Activated T-cell treated with anti-CD3 and anti-CD28 coated beads, Interleukin-2, amount 50 U/mL, for 72 hours (primary cell): ENCODE results near the gene XYLT2. TPM values are rescaled to one million over a fixed set of nuclear protein-coding genes. Genes with fewer than 3 reads are reported as not detected.
A peak's percentile ranks its signal among the peaks of the same experiment; 100 is the strongest.

Experiments used
- ATAC-seq, 2 donors: fragments of 150-1000 bp; cut with Tn5 transposase; replicated peaks in 1 of 2; 2 replicates each; pipeline ENCODE4 v1.10.0; 2021; ENCODE audit warnings: moderate library complexity in 2 of 2, mild to moderate bottlenecking in 1 of 2
- DNase-seq, 2 donors: peaks; one replicate each; pipeline ENCODE4 v3.0.0; 2021 to 2022; ENCODE audit warnings: mixed read lengths in 1 of 2
- H3K27ac Mint-ChIP-seq: one replicate; pipeline ENCODE4 v1.8.0; 2022; ENCODE audit warnings: mild to moderate bottlenecking, moderate library complexity, mixed read lengths
- H3K27me3 Mint-ChIP-seq: one replicate; pipeline ENCODE4 v1.8.0; 2022; ENCODE audit warnings: low read depth, mixed read lengths
- H3K36me3 Mint-ChIP-seq, 2 donors: one replicate each; pipeline ENCODE4 v1.8.0; 2022; ENCODE audit warnings: mixed read lengths in 2 of 2, mild to moderate bottlenecking in 1 of 2; ENCODE audit not compliant: insufficient read depth in 2 of 2
- H3K4me1 Mint-ChIP-seq: one replicate; pipeline ENCODE4 v1.8.0; 2022; ENCODE audit warnings: low read depth, mixed read lengths
- H3K4me3 Mint-ChIP-seq, 2 donors: one replicate each; pipeline ENCODE4 v1.8.0; 2022; ENCODE audit warnings: mild to moderate bottlenecking in 2 of 2, mixed read lengths in 2 of 2, moderate library complexity in 2 of 2
- H3K9me3 Mint-ChIP-seq, 2 donors: one replicate each; pipeline ENCODE4 v1.8.0; 2022; ENCODE audit warnings: mixed read lengths in 2 of 2
- total RNA-seq, 2 donors: library from RNA; stranded (reverse); gene quantifications; one replicate each; pipeline ENCODE4 v1.2.3, GENCODE V29; 2022

The XYLT2 gene
- total RNA-seq, 2 donors from 2014 or later = 24.2 to 43.8 TPM

DNA sequence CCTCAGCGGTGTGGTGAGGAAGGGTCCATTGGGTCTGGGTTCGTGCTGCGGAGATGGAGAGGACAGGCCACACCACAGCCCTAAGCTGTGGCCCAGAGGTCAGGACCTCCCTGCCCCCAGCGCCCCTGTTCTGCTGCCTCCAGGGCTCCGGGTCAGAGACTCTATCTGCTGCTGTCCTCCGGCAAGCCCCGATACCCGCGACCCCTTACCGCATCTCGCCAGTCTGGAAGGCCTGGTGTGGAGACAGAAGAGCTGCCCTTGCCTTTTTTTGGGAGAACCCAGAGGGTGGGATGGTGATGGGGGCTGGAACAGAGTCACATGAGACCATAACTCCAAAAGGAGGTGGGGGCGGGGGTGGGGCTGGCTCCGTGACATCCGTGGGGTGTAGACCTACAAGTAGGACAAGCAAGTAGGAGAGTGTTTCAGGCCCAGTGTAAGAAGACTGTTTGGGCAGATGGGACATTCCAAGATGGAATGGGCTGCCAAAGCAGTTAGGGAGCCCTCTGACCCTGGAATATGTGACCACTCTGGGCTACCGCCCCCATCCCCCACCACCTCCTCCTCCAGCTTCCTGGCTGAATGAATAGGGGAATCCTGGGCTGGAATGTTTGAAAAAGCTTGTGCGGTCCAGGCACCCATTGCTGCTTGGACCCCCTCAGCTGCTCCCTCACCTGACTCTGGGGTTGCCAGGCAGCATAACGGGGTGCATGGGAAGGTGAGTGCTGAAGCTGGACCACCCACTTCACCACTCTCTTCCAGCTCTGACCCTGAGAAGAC, 1.4 kb downstream of the XYLT2 start:
- peak overlapping the region; percentile 88 to 97 for H3K4me3 Mint-ChIP-seq
- H3K9me3 Mint-ChIP-seq = no peaks in the 10 kb centered on the region
- ATAC-seq = no peak
- H3K36me3 Mint-ChIP-seq = peaks cover 0 to 1% of the 10 kb centered on the region in 2 donors
- H3K27me3 Mint-ChIP-seq = no peaks in the 10 kb centered on the region
- peak overlapping the region; percentile 66 for H3K27ac Mint-ChIP-seq
- DNase-seq = no peak
- H3K4me1 Mint-ChIP-seq = peaks cover 46% of the 10 kb centered on the region

GRCh38 chr17:50347894-50348291, 2.0 kb downstream of the XYLT2 start:
- Mint-ChIP-seq H3K27ac (peak overlapping the region; percentile 66), H3K36me3 (peaks cover 0 to 1% of the 10 kb centered on the region in 2 donors), H3K4me1 (peaks cover 46% of the 10 kb centered on the region), H3K9me3 (no peaks in the 10 kb centered on the region), H3K27me3 (no peaks in the 10 kb centered on the region), H3K4me3 (peak overlapping the region; percentile 88 to 97)
- no peak for DNase-seq
- ATAC-seq = no peak

DNA sequence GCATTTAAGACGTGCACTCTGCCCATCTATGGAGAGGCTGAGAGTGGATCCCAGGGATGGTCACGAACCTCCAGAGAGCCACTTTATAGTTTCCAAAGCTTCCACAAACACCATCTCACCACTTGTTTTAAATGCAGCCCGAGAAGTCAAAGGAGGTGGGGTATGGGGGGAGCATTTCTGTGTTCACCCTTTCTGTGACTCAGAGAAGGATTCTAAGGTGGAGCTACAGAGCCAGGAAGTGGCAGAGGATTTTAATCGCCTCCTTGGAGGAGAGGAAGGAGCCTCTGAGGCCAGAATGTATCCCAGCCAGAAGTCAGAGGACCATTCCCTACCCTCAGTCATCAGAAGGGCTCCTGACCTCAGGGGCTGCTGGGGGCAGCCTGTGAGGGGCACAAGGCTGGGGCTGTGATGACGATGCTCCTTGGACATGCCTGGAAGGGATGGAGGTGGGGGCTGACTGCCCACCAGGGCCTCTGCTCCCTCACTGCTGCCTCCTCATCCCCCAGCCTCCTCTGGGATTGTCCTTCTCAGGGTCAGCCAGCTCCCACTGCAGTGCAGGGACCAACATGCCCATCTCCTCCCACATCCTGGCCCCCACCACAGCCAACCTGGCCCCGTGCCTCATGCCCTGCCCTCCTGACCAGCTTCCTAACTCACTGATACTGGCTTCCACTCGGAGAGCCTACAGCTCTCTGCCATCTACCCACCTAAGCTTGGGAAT, 2.8 kb downstream of the XYLT2 start:
- Mint-ChIP-seq H3K36me3 (peaks cover 0 to 1% of the 10 kb centered on the region in 2 donors), H3K27ac (no peak overlapping the region), H3K27me3 (no peaks in the 10 kb centered on the region), H3K9me3 (no peaks in the 10 kb centered on the region), H3K4me3 (peak overlapping the region; percentile 32 to 97), H3K4me1 (peaks cover 46% of the 10 kb centered on the region)
- DNase-seq (no peak), ATAC-seq (no peak)

- peaks cover 46% of the 10 kb centered on the region for H3K4me1 Mint-ChIP-seq
- H3K4me3 Mint-ChIP-seq = peak overlapping the region in 1 of 2 donors; percentile 32
- ATAC-seq (no peak), DNase-seq (no peak)
- no peaks in the 10 kb centered on the region for H3K27me3 Mint-ChIP-seq
- peaks cover 0 to 1% of the 10 kb centered on the region in 2 donors for H3K36me3 Mint-ChIP-seq
- H3K9me3 Mint-ChIP-seq = no peaks in the 10 kb centered on the region
- H3K27ac Mint-ChIP-seq = no peak overlapping the region
These were observed 3.3 kb downstream of the XYLT2 start for GRCh38 chr17:50349243-50349600.

DNA sequence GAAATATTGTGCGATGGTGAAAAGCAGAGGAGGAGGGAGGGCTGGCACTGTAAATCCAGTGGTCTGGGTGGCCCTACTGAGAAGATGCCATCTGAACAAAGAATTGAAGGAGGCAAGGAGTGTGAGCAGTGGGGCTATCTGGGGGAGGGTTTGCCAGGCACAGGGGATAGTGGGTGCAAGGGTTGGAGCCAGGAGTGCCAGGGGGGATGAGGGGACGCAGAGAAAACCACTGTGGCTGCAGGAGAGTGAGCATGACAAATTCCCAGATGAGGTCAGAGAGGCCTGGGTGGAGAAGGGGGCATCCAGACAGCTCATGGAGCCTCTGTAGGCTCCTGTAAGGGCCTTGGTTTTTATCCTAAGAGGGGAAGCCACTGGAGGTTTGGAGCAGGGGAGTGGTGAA, 4.8 kb downstream of the XYLT2 start:
- peaks cover 0 to 1% of the 10 kb centered on the region in 2 donors for H3K36me3 Mint-ChIP-seq
- no peak overlapping the region for H3K4me3 Mint-ChIP-seq
- H3K27me3 Mint-ChIP-seq = no peaks in the 10 kb centered on the region
- ATAC-seq = no peak
- H3K27ac Mint-ChIP-seq = peak overlapping the region; percentile 88
- peaks cover 38% of the 10 kb centered on the region for H3K4me1 Mint-ChIP-seq
- H3K9me3 Mint-ChIP-seq = no peaks in the 10 kb centered on the region
- no peak for DNase-seq

- no peaks in the 10 kb centered on the region for H3K36me3 Mint-ChIP-seq
- H3K4me1 Mint-ChIP-seq = peaks cover 31% of the 10 kb centered on the region
- no peak overlapping the region for H3K4me3 Mint-ChIP-seq
- no peaks in the 10 kb centered on the region for H3K27me3 Mint-ChIP-seq
- H3K9me3 Mint-ChIP-seq = no peaks in the 10 kb centered on the region
- DNase-seq (no peak), ATAC-seq (no peak)
- no peak overlapping the region for H3K27ac Mint-ChIP-seq
These were observed 6.3 kb downstream of the XYLT2 start for GRCh38 chr17:50352072-50352692.

DNA sequence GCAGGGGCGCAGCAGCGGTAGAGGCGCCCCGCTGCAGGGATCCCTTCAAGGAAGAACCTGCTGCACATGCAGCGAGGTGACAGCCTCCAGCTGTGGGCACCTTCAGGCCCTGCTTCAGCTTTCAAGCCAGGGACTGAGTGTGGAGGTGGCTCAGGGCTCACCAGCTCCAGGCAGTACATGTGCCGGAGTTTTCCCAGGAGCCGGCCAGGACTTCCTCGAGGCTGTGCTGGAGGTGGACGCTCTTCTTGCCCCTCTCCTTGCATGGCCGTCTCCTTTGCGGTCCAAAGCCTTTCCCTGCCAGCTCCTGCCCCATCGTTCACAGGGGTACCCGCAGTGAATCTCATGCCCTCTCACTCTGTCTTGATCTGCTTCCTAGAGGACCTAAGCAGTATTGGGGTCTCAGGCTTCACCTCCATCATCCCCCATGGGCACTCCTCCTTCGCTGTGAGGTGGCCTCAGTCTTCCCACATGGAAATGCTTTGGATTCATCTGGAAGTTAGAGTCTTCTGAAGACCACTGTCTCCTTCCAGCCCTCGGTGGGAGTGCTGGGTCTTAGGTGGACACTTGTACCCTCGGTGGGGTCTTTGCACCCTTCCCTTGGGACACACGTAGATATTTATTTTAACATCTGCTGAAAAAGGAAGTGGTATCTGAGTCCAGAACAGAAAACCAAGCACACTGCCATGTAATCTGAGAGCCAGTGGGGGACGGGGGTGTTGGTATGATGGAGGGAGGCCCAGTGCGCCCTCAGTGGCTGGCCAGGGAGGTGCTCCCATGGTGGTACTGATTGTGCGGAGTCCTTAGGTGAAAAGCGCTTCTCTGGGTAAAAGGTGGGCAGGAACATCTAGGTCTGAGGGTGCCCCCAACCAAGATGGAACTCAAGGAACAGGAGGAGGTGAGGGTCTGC, 7.0 kb downstream of the XYLT2 start:
- Mint-ChIP-seq H3K27ac (peak overlapping the region; percentile 12), H3K4me1 (peaks cover 25% of the 10 kb centered on the region), H3K4me3 (no peak overlapping the region), H3K36me3 (no peaks in the 10 kb centered on the region), H3K27me3 (no peaks in the 10 kb centered on the region), H3K9me3 (no peaks in the 10 kb centered on the region)
- DNase-seq (no peak), ATAC-seq (no peak)

DNA sequence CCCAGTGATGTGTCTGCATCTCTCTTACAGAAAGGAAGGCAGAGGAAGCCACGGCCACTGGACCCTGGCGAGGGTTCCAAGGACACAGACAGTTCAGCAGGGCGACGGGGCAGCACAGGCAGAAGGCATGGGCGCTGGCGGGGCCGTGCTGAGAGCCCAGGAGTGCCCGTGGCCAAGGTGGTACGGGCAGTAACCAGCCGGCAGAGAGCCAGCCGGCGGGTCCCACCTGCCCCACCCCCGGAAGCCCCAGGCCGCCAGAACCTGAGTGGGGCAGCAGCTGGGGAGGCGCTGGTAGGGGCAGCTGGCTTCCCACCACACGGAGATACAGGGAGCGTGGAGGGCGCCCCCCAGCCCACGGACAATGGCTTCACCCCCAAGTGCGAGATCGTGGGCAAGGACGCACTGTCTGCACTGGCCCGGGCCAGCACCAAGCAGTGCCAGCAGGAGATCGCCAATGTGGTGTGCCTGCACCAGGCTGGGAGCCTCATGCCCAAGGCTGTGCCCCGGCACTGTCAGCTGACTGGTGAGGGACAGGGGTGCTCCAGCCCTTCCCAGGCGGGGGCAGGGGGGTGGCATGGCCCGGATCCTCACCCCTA, 7.8 kb downstream of the XYLT2 start:
- no peaks in the 10 kb centered on the region for H3K9me3 Mint-ChIP-seq
- no peak overlapping the region for H3K4me3 Mint-ChIP-seq
- no peak for ATAC-seq
- no peaks in the 10 kb centered on the region for H3K36me3 Mint-ChIP-seq
- H3K4me1 Mint-ChIP-seq = peaks cover 17% of the 10 kb centered on the region
- no peaks in the 10 kb centered on the region for H3K27me3 Mint-ChIP-seq
- H3K27ac Mint-ChIP-seq = no peak overlapping the region
- DNase-seq = no peak

DNA sequence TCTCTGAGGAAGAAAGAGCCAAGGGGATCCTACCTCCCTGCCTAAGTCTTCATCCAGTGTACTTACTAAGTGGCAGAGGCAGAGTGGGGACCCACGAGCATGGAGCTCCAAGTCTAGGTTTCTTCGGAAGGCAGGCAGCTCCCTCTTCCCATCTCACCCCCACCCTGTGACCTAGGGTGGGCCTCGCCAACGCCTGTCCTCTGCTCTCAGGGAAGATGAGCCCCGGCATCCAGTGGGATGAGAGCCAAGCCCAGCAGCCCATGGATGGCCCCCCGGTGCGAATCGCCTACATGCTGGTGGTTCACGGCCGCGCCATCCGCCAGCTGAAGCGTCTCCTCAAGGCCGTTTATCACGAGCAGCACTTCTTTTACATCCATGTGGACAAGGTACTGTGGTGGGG, 8.3 kb downstream of the XYLT2 start:
- no peaks in the 10 kb centered on the region for H3K36me3 Mint-ChIP-seq
- H3K27me3 Mint-ChIP-seq = no peaks in the 10 kb centered on the region
- ATAC-seq (no peak), DNase-seq (no peak)
- H3K4me1 Mint-ChIP-seq = peaks cover 12% of the 10 kb centered on the region
- H3K4me3 Mint-ChIP-seq = no peak overlapping the region
- no peak overlapping the region for H3K27ac Mint-ChIP-seq
- H3K9me3 Mint-ChIP-seq = no peaks in the 10 kb centered on the region

- H3K36me3 Mint-ChIP-seq = no peaks in the 10 kb centered on the region
- H3K27me3 Mint-ChIP-seq = no peaks in the 10 kb centered on the region
- DNase-seq = no peak
- no peak overlapping the region for H3K27ac Mint-ChIP-seq
- no peak overlapping the region for H3K4me3 Mint-ChIP-seq
- ATAC-seq = no peak
- H3K4me1 Mint-ChIP-seq = peaks cover 10% of the 10 kb centered on the region
- no peaks in the 10 kb centered on the region for H3K9me3 Mint-ChIP-seq
These were observed 8.8 kb downstream of the XYLT2 start for GRCh38 chr17:50354776-50355175.

- DNase-seq = no peak
- ATAC-seq = no peak
These were observed 9.4 kb downstream of the XYLT2 start for GRCh38 chr17:50355336-50355700.

DNA sequence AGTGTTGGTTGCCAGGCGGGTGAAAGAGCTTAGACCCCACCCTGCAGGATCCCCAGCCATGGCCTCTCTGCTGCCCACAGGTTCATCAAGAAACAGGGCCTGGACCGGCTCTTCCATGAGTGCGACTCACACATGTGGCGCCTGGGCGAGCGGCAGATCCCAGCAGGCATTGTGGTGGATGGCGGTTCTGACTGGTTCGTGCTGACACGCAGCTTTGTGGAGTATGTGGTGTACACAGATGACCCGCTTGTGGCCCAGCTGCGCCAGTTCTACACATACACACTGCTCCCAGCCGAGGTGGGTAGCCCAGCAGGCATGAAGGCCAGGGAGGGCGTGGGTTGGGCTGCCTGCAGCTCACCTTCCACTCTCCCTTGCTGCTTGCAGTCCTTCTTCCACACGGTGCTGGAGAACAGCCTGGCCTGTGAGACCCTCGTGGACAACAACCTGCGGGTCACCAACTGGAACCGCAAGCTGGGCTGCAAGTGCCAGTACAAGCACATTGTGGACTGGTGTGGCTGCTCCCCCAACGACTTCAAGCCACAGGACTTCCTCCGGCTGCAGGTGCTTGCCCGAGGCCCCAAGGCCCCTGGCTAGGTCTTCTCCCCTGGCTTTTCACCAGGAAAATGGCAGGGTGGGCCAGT, 9.9 kb downstream of the XYLT2 start:
- Mint-ChIP-seq H3K4me1 (peaks cover 4% of the 10 kb centered on the region), H3K36me3 (no peaks in the 10 kb centered on the region), H3K27me3 (no peaks in the 10 kb centered on the region), H3K9me3 (no peaks in the 10 kb centered on the region), H3K27ac (no peak overlapping the region), H3K4me3 (no peak overlapping the region)
- DNase-seq (no peak), ATAC-seq (no peak)

More at GRCh38 chr17:50355336-50355700, 9.4 kb downstream of the XYLT2 start:
- Mint-ChIP-seq H3K27me3 (no peaks in the 10 kb centered on the region), H3K9me3 (no peaks in the 10 kb centered on the region), H3K4me3 (no peak overlapping the region), H3K4me1 (peaks cover 9% of the 10 kb centered on the region), H3K27ac (no peak overlapping the region), H3K36me3 (no peaks in the 10 kb centered on the region)
